T-cell (primary cell): ENCODE data around the gene TCP11L2. TPM values are rescaled to one million over a fixed set of nuclear protein-coding genes. Genes with fewer than 3 reads are reported as not detected.
A peak's percentile ranks its signal among the peaks of the same experiment; 100 is the strongest.

ENCODE experiments used
- ATAC-seq, 4 experiments: fragments of 200-7000 bp in 3 of 4; fragments of 150-1000 bp in 1 of 4; cut with Tn5 transposase; replicated peaks in 1 of 4; 1 replicate in 3 of 4; 2 replicates in 1 of 4; pipeline ENCODE4 v1.10.0; 2021; ENCODE audit warnings: moderate library complexity in 3 of 4, mild to moderate bottlenecking in 2 of 4, moderate number of reproducible peaks in 1 of 4
- CTCF ChIA-PET, 2 donors: fragments of 300-600 bp; sonication (Branson Sonifier 250); formaldehyde crosslinking; loops; one replicate each; lab custom pipeline; 2022; ENCODE audit warnings: antibody characterized with exemption in 2 of 2; lab: Charles Lee
- POLR2A ChIA-PET, 2 donors: fragments of 300-600 bp; sonication (Branson Sonifier 250); formaldehyde crosslinking; loops; one replicate each; lab custom pipeline; 2022; ENCODE audit warnings: antibody characterized with exemption in 2 of 2; lab: Charles Lee
- DNase-seq, 35 experiments: peaks; one replicate each; pipeline versions ENCODE4 v3.0.0 to v3.0.0-alpha.2; 2013 to 2023
- H3K27ac ChIP-seq: one replicate; pipeline ENCODE4 v1.5.1; 2013; ENCODE audit warnings: low read length
- H3K27me3 ChIP-seq, 2 experiments: replicated peaks in 1 of 2; 1 replicate in 1 of 2; 2 replicates in 1 of 2; pipeline versions ENCODE4 v1.6.1 to v1.7.0; 2013; ENCODE audit warnings: low read length in 1 of 2, mixed read lengths in 1 of 2; ENCODE audit not compliant: control insufficient read depth in 2 of 2, insufficient read depth in 2 of 2; ENCODE audit errors: extremely low read depth in 1 of 2
- H3K36me3 ChIP-seq, 2 donors: 1 replicate in 1 of 2; 2 replicates in 1 of 2; pipeline versions ENCODE4 v1.6.1 to v1.7.0; 2013; ENCODE audit warnings: low read length in 1 of 2; ENCODE audit not compliant: control insufficient read depth in 2 of 2, insufficient read depth in 1 of 2; ENCODE audit errors: extremely low read depth in 1 of 2
- H3K4me1 ChIP-seq, 2 experiments: 1 replicate in 1 of 2; 2 replicates in 1 of 2; pipeline versions ENCODE4 v1.6.1 to v1.7.0; 2013; ENCODE audit warnings: low read length in 2 of 2, mixed read lengths in 1 of 2; ENCODE audit not compliant: insufficient read depth in 2 of 2, control insufficient read depth in 1 of 2; ENCODE audit errors: extremely low read depth in 1 of 2
- H3K4me3 ChIP-seq, 2 donors: 1 replicate in 1 of 2; 2 replicates in 1 of 2; pipeline versions ENCODE4 v1.5.1 to v1.7.0; 2013; ENCODE audit warnings: mild to moderate bottlenecking in 2 of 2, low read length in 1 of 2, moderate library complexity in 1 of 2; ENCODE audit not compliant: control insufficient read depth in 1 of 2; ENCODE audit errors: extremely low read depth in 1 of 2
- H3K9me3 ChIP-seq: 2 replicates; pipeline ENCODE4 v1.7.0; 2013
- H3K27ac Mint-ChIP-seq, 2 donors: one replicate each; pipeline ENCODE4 v1.8.0; 2020 to 2021; ENCODE audit warnings: mild to moderate bottlenecking in 2 of 2, mixed read lengths in 2 of 2
- H3K27me3 Mint-ChIP-seq, 2 donors: one replicate each; pipeline ENCODE4 v1.8.0; 2021 to 2022; ENCODE audit warnings: mixed read lengths in 2 of 2
- H3K36me3 Mint-ChIP-seq: one replicate; pipeline ENCODE4 v1.8.0; 2021; ENCODE audit warnings: mixed read lengths
- H3K4me1 Mint-ChIP-seq, 3 donors: one replicate each; pipeline ENCODE4 v1.8.0; 2020 to 2022; ENCODE audit warnings: mixed read lengths in 3 of 3, mild to moderate bottlenecking in 1 of 3
- H3K4me3 Mint-ChIP-seq, 3 donors: one replicate each; pipeline ENCODE4 v1.8.0; 2020 to 2022; ENCODE audit warnings: mild to moderate bottlenecking in 3 of 3, mixed read lengths in 3 of 3, moderate library complexity in 3 of 3
- H3K9me3 Mint-ChIP-seq, 3 donors: one replicate each; pipeline ENCODE4 v1.8.0; 2020 to 2022; ENCODE audit warnings: mixed read lengths in 3 of 3
- WGBS: methylation state at CpG from one replicate; pipeline ENCODE4 v1.1.5; 2013; ENCODE audit warnings: missing lambda C conversion rate; ENCODE audit not compliant: insufficient coverage; 5-methylcytosine and 5-hydroxymethylcytosine counted together
- total RNA-seq, 35 experiments: library from RNA in 6 of 35; stranded (reverse) in 6 of 35; fragments of 120-200 nt in 1 of 35; gene quantifications; one replicate each; pipeline versions ENCODE4 v1.2.1 to v1.2.4 and lab custom pipeline; 2013 to 2026

TCP11L2 gene
- total RNA-seq, 5 donors from 2014 or later (not counting 1 experiment from before 2014, with no cell fraction given): 139 to 213 (median 157) TPM

GRCh38 chr12:106305376-106305775 is 2.8 kb downstream of the TCP11L2 start:
- POLR2A ChIA-PET: interaction anchor here in 1 of 2 donors (1.2 kb wide), 1 partner anchor 9 kb away, joined by 3 read pairs; no protein-coding TSS in a partner anchor
- Histone ChIP-seq H3K27ac (no peak overlapping the region), H3K4me1 (peaks cover 33 to 34% of the 10 kb centered on the region in 2 experiments), H3K36me3 (peaks cover 0 to 20% of the 10 kb centered on the region in 2 donors), H3K4me3 (no peak overlapping the region), H3K27me3 (no peaks in the 10 kb centered on the region), H3K9me3 (no peaks in the 10 kb centered on the region)
- H3K36me3 Mint-ChIP-seq: peaks cover 35% of the 10 kb centered on the region
- H3K27ac Mint-ChIP-seq: peak overlapping the region; percentile 100
- H3K27me3 Mint-ChIP-seq: no peaks in the 10 kb centered on the region
- WGBS: 100% methylated on average over 4 of the region's 5 CpGs
- no peak for ATAC-seq
- DNase-seq: no peak
- H3K4me3 Mint-ChIP-seq: peak overlapping the region; percentile 32 to 97 (median 93)
- no peaks in the 10 kb centered on the region for H3K9me3 Mint-ChIP-seq
- peaks cover 80 to 83% (median 82%) of the 10 kb centered on the region in 3 donors for H3K4me1 Mint-ChIP-seq
- CTCF ChIA-PET: interaction anchor here (0.7 to 3.3 kb wide), 4 partner anchors 16 to 79 kb away, joined by 3 to 17 read pairs (median 4); partner anchors contain the start of gene POLR3B (in 1 of the 2)

- H3K36me3 ChIP-seq: peaks cover 0 to 30% of the 10 kb centered on the region in 2 donors
- peaks cover 80 to 82% (median 81%) of the 10 kb centered on the region in 3 donors for H3K4me1 Mint-ChIP-seq
- no peak overlapping the region for H3K4me3 ChIP-seq
- no CpG with 5 or more reads among the region's 1 CpG for WGBS
- no peaks in the 10 kb centered on the region for H3K9me3 Mint-ChIP-seq
- H3K36me3 Mint-ChIP-seq: peaks cover 46% of the 10 kb centered on the region
- H3K27me3 ChIP-seq: no peaks in the 10 kb centered on the region
- no peak overlapping the region for H3K27ac ChIP-seq
- no peaks in the 10 kb centered on the region for H3K27me3 Mint-ChIP-seq
- peak overlapping the region; percentile 36 to 62 for H3K27ac Mint-ChIP-seq
- DNase-seq (no peak), ATAC-seq (no peak)
- ChIA-PET POLR2A (interaction anchor here in 1 of 2 donors (0.9 kb wide), 1 partner anchor 51 kb away, joined by 4 read pairs; the partner anchor contains the start of gene POLR3B), CTCF (interaction anchor here in 1 of 2 donors (3.3 kb wide), 1 partner anchor 50 kb away, joined by 17 read pairs; the partner anchor contains the start of gene POLR3B)
- H3K4me1 ChIP-seq: peaks cover 28 to 31% of the 10 kb centered on the region in 2 experiments
- peak overlapping the region in 1 of 3 donors; percentile 93 for H3K4me3 Mint-ChIP-seq
- no peaks in the 10 kb centered on the region for H3K9me3 ChIP-seq
Measured at GRCh38 chr12:106307181-106307580, 4.6 kb downstream of the TCP11L2 start.

GRCh38 chr12:106308121-106308520 is 5.6 kb downstream of the TCP11L2 start:
- Histone ChIP-seq H3K4me3 (no peak overlapping the region), H3K36me3 (peaks cover 0 to 31% of the 10 kb centered on the region in 2 donors), H3K27me3 (no peaks in the 10 kb centered on the region), H3K4me1 (peaks cover 28 to 31% of the 10 kb centered on the region in 2 experiments), H3K9me3 (no peaks in the 10 kb centered on the region), H3K27ac (no peak overlapping the region)
- ATAC-seq (no peak), DNase-seq (no peak)
- no peaks in the 10 kb centered on the region for H3K27me3 Mint-ChIP-seq
- 100% methylated on average over 1 of the region's 1 CpG for WGBS
- H3K36me3 Mint-ChIP-seq: peaks cover 46% of the 10 kb centered on the region
- no peaks in the 10 kb centered on the region for H3K9me3 Mint-ChIP-seq
- ChIA-PET CTCF (interaction anchor here (0.5 to 1.2 kb wide), 3 partner anchors 9 to 84 kb away, joined by 3 read pairs; no protein-coding TSS in a partner anchor), POLR2A (no interaction called here)
- peaks cover 80 to 83% (median 82%) of the 10 kb centered on the region in 3 donors for H3K4me1 Mint-ChIP-seq
- H3K27ac Mint-ChIP-seq: peak overlapping the region in 1 of 2 donors; percentile 36
- H3K4me3 Mint-ChIP-seq: no peak overlapping the region

- H3K36me3 Mint-ChIP-seq: peaks cover 46% of the 10 kb centered on the region
Measured at GRCh38 chr12:106308611-106309010, 6.1 kb downstream of the TCP11L2 start.

GRCh38 chr12:106309671-106310505 is 7.4 kb downstream of the TCP11L2 start:
- no peak overlapping the region for H3K4me3 Mint-ChIP-seq
- WGBS: 92% methylated on average over 3 of the region's 7 CpGs
- Histone ChIP-seq H3K9me3 (no peaks in the 10 kb centered on the region), H3K36me3 (peaks cover 0 to 40% of the 10 kb centered on the region in 2 donors), H3K4me3 (no peak overlapping the region), H3K4me1 (peaks cover 16 to 19% of the 10 kb centered on the region in 2 experiments), H3K27me3 (no peaks in the 10 kb centered on the region), H3K27ac (no peak overlapping the region)
- ATAC-seq (no peak), DNase-seq (no peak)
- ChIA-PET POLR2A (no interaction called here), CTCF (interaction anchor here in 1 of 2 donors (0.7 kb wide), 1 partner anchor 16 kb away, joined by 6 read pairs; no protein-coding TSS in a partner anchor)
- peaks cover 64 to 68% (median 68%) of the 10 kb centered on the region in 3 donors for H3K4me1 Mint-ChIP-seq
- H3K36me3 Mint-ChIP-seq: peaks cover 43% of the 10 kb centered on the region
- no peaks in the 10 kb centered on the region for H3K9me3 Mint-ChIP-seq
- H3K27ac Mint-ChIP-seq: peak overlapping the region in 1 of 2 donors; percentile 14
- H3K27me3 Mint-ChIP-seq: no peaks in the 10 kb centered on the region

More at GRCh38 chr12:106308611-106309010, 6.1 kb downstream of the TCP11L2 start:
- 100% methylated on average over 3 of the region's 3 CpGs for WGBS
- ATAC-seq (no peak), DNase-seq (no peak)
- H3K27me3 Mint-ChIP-seq: no peaks in the 10 kb centered on the region
- Histone ChIP-seq H3K27me3 (no peaks in the 10 kb centered on the region), H3K4me1 (peaks cover 28 to 31% of the 10 kb centered on the region in 2 experiments), H3K9me3 (no peaks in the 10 kb centered on the region), H3K27ac (no peak overlapping the region), H3K4me3 (no peak overlapping the region), H3K36me3 (peaks cover 0 to 34% of the 10 kb centered on the region in 2 donors)
- no peak overlapping the region for H3K4me3 Mint-ChIP-seq
- ChIA-PET CTCF (interaction anchor here in 1 of 2 donors (1.2 kb wide), 2 partner anchors 82 to 85 kb away, joined by 3 read pairs; no protein-coding TSS in a partner anchor), POLR2A (no interaction called here)
- peak overlapping the region in 1 of 2 donors; percentile 36 for H3K27ac Mint-ChIP-seq
- H3K4me1 Mint-ChIP-seq: peaks cover 77 to 80% (median 80%) of the 10 kb centered on the region in 3 donors
- no peaks in the 10 kb centered on the region for H3K9me3 Mint-ChIP-seq

- Histone ChIP-seq H3K27ac (no peak overlapping the region), H3K4me3 (no peak overlapping the region), H3K9me3 (no peaks in the 10 kb centered on the region), H3K4me1 (peaks cover 9 to 12% of the 10 kb centered on the region in 2 experiments), H3K27me3 (no peaks in the 10 kb centered on the region), H3K36me3 (peaks cover 0 to 48% of the 10 kb centered on the region in 2 donors)
- Mint-ChIP-seq H3K4me3 (no peak overlapping the region), H3K27ac (peak overlapping the region in 1 of 2 donors; percentile 17), H3K27me3 (no peaks in the 10 kb centered on the region), H3K36me3 (peaks cover 45% of the 10 kb centered on the region), H3K4me1 (peaks cover 56 to 66% (median 62%) of the 10 kb centered on the region in 3 donors), H3K9me3 (no peaks in the 10 kb centered on the region)
- no peak for DNase-seq
- ATAC-seq: no peak
- ChIA-PET CTCF (interaction anchor here in 1 of 2 donors (0.7 kb wide), 1 partner anchor 15 kb away, joined by 6 read pairs; no protein-coding TSS in a partner anchor), POLR2A (interaction anchor here in 1 of 2 donors (0.6 kb wide), 1 partner anchor 62 kb away, joined by 3 read pairs; no protein-coding TSS in a partner anchor)
- 83% methylated on average over 2 of the region's 5 CpGs for WGBS
Measured at GRCh38 chr12:106310687-106311086, 8.2 kb downstream of the TCP11L2 start.
